Natural killer cell (primary cell): ENCODE data around the gene MRFAP1. TPM values are rescaled to one million over a fixed set of nuclear protein-coding genes. Genes with fewer than 3 reads are reported as not detected.

Experiments used
- ATAC-seq, 3 donors: fragments of 150-1000 bp in 2 of 3; fragments of 200-7000 bp in 1 of 3; cut with Tn5 transposase; 1 replicate in 1 of 3; 2 replicates in 2 of 3; pipeline ENCODE4 v1.10.0; 2021; ENCODE audit warnings: mild to moderate bottlenecking in 2 of 3, moderate library complexity in 2 of 3
- DNase-seq, 2 donors: peaks; one replicate each; pipeline versions ENCODE4 v3.0.0 to v3.0.0-alpha.2; 2013 to 2021; ENCODE audit warnings: mixed read lengths in 1 of 2
- H3K27ac ChIP-seq: one replicate; pipeline ENCODE4 v1.5.1; 2013; ENCODE audit warnings: mild to moderate bottlenecking, low read length
- H3K27me3 ChIP-seq: one replicate; pipeline ENCODE4 v1.6.1; 2013; ENCODE audit warnings: low read length; ENCODE audit not compliant: control insufficient read depth, insufficient read depth
- H3K36me3 ChIP-seq: one replicate; pipeline ENCODE4 v1.6.1; 2013; ENCODE audit warnings: low read length; ENCODE audit not compliant: control insufficient read depth, insufficient read depth
- H3K4me1 ChIP-seq: one replicate; pipeline ENCODE4 v1.6.1; 2013; ENCODE audit warnings: low read length; ENCODE audit not compliant: control insufficient read depth, insufficient read depth
- H3K4me3 ChIP-seq: one replicate; pipeline ENCODE4 v1.5.1; 2013; ENCODE audit warnings: low read length
- H3K9me3 ChIP-seq: one replicate; pipeline ENCODE4 v1.6.1; 2013; ENCODE audit warnings: low read length; ENCODE audit not compliant: control insufficient read depth, insufficient read depth
- H3K27ac Mint-ChIP-seq, 2 donors: one replicate each; pipeline ENCODE4 v1.8.0; 2022; ENCODE audit warnings: mild to moderate bottlenecking in 2 of 2, mixed read lengths in 2 of 2, moderate library complexity in 1 of 2
- H3K27me3 Mint-ChIP-seq, 2 donors: one replicate each; pipeline ENCODE4 v1.8.0; 2022; ENCODE audit warnings: low read depth in 2 of 2, mixed read lengths in 2 of 2
- H3K36me3 Mint-ChIP-seq: one replicate; pipeline ENCODE4 v1.8.0; 2022; ENCODE audit warnings: mixed read lengths
- H3K4me1 Mint-ChIP-seq, 2 donors: one replicate each; pipeline ENCODE4 v1.8.0; 2022; ENCODE audit warnings: mixed read lengths in 2 of 2
- H3K4me3 Mint-ChIP-seq: one replicate; pipeline ENCODE4 v1.8.0; 2022; ENCODE audit warnings: mild to moderate bottlenecking, moderate library complexity, mixed read lengths
- H3K9me3 Mint-ChIP-seq, 2 donors: one replicate each; pipeline ENCODE4 v1.8.0; 2022; ENCODE audit warnings: mixed read lengths in 2 of 2
- WGBS: methylation state at CpG from one replicate; pipeline ENCODE4 v1.1.7; 2013; ENCODE audit warnings: missing lambda C conversion rate; ENCODE audit not compliant: insufficient coverage; 5-methylcytosine and 5-hydroxymethylcytosine counted together
- intact Hi-C: fragments of 100-400 bp; cut with micrococcal nuclease; formaldehyde crosslinking; loops from one replicate; pipeline ENCODE4 v1.14.2; 2022
- total RNA-seq, 4 donors: library from RNA; stranded (reverse); fragments of 120-200 nt in 1 of 4; gene quantifications; one replicate each; pipeline versions ENCODE4 v1.2.3 to v1.2.4, GENCODE V29; 2013 to 2022
- TF ChIP-seq, protein P1 (sequence below): fragments of 200-600 bp; IDR thresholded peaks from one replicate; pipeline ENCODE4 v1.8.0; 2022; ENCODE audit warnings: antibody characterized with exemption

Gene MRFAP1
- total RNA-seq, 3 donors from 2014 or later (not counting 1 experiment from before 2014, with no cell fraction given), result 105 to 146 (median 146) TPM

- Histone ChIP-seq H3K4me3 (peak overlapping the region; percentile 46), H3K27ac (peak overlapping the region; percentile 74), H3K27me3 (no peaks in the 10 kb centered on the region), H3K9me3 (no peaks in the 10 kb centered on the region), H3K4me1 (peaks cover 36% of the 10 kb centered on the region), H3K36me3 (peaks cover 20% of the 10 kb centered on the region)
- intact Hi-C loops, result loop anchor here (1.0 to 5.0 kb wide), 8 partner anchors 15 to 313 kb away; partner anchors contain the start of genes BLOC1S4 and MRFAP1L1
- ATAC-seq (peak; percentile 83 to 92 (median 89)), DNase-seq (peak; percentile 89 to 99)
- H3K4me3 Mint-ChIP-seq, result peak overlapping the region; percentile 95
- peaks cover 38 to 49% of the 10 kb centered on the region in 2 donors for H3K4me1 Mint-ChIP-seq
- TF ChIP-seq, protein P1, sequence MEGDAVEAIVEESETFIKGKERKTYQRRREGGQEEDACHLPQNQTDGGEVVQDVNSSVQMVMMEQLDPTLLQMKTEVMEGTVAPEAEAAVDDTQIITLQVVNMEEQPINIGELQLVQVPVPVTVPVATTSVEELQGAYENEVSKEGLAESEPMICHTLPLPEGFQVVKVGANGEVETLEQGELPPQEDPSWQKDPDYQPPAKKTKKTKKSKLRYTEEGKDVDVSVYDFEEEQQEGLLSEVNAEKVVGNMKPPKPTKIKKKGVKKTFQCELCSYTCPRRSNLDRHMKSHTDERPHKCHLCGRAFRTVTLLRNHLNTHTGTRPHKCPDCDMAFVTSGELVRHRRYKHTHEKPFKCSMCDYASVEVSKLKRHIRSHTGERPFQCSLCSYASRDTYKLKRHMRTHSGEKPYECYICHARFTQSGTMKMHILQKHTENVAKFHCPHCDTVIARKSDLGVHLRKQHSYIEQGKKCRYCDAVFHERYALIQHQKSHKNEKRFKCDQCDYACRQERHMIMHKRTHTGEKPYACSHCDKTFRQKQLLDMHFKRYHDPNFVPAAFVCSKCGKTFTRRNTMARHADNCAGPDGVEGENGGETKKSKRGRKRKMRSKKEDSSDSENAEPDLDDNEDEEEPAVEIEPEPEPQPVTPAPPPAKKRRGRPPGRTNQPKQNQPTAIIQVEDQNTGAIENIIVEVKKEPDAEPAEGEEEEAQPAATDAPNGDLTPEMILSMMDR, result no peak
- no peaks in the 10 kb centered on the region for H3K36me3 Mint-ChIP-seq
- under 1% methylated on average over 89 of the region's 89 CpGs for WGBS
- peak overlapping the region; percentile 96 to 97 for H3K27ac Mint-ChIP-seq
- H3K9me3 Mint-ChIP-seq, result no peaks in the 10 kb centered on the region
- H3K27me3 Mint-ChIP-seq, result no peaks in the 10 kb centered on the region
Measured at GRCh38 chr4:6673660-6674499, 33.4 kb downstream of the MRFAP1 start.

DNA sequence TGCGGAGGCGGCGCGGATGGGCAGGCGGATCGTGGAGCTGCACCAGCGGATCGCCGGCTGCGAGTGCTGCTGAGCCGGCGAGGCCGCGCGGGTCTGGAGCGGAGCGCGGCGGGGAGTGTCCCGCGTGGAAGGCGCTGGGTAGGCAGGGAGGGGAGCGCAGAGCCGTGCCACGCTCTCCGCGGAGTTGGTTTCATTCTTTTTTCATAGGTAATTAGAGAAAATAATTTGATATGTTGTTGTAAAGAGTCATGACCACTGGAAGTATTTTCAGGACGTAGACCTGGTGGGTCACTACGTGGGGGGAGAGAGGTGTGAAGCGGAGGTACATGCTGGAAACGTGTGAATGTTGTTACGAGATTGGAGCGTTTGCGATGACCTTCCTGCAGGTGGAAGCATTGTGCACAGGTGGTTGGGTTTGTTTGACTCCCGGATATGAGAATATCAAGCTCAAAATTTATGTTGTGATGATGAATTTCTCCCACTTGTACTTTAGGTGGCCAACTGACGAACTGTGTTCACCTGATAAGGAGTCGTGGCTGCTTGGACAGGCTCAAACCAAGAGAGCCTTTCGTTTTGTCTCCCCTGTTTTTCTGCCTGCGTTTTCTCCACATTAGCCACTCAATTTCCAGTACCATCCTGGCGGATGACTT lies 34.1 kb downstream of the MRFAP1 start:
- H3K36me3 ChIP-seq, result peaks cover 20% of the 10 kb centered on the region
- H3K9me3 ChIP-seq, result no peaks in the 10 kb centered on the region
- H3K4me3 ChIP-seq, result peak overlapping the region; percentile 46
- H3K27ac ChIP-seq, result peak overlapping the region; percentile 38
- TF ChIP-seq, protein P1, result peak; percentile 79
- peak overlapping the region; percentile 95 for H3K4me3 Mint-ChIP-seq
- H3K36me3 Mint-ChIP-seq, result no peaks in the 10 kb centered on the region
- no peaks in the 10 kb centered on the region for H3K27me3 Mint-ChIP-seq
- H3K27ac Mint-ChIP-seq, result peak overlapping the region; percentile 96 to 97
- H3K9me3 Mint-ChIP-seq, result no peaks in the 10 kb centered on the region
- intact Hi-C loops, result loop anchor here (1.0 to 5.0 kb wide), 6 partner anchors 15 to 313 kb away; partner anchors contain the start of genes BLOC1S4 and MRFAP1L1
- 5% methylated on average over 40 of the region's 40 CpGs for WGBS
- H3K4me1 ChIP-seq, result peaks cover 36% of the 10 kb centered on the region
- no peaks in the 10 kb centered on the region for H3K27me3 ChIP-seq
- peak; percentile 49 to 89 for DNase-seq
- H3K4me1 Mint-ChIP-seq, result peaks cover 38 to 49% of the 10 kb centered on the region in 2 donors
- peak; percentile 40 to 59 (median 51) for ATAC-seq

GRCh38 chr4:6676722-6677558 lies 36.5 kb downstream of the MRFAP1 start:
- no peaks in the 10 kb centered on the region for H3K27me3 Mint-ChIP-seq
- Histone ChIP-seq H3K27me3 (no peaks in the 10 kb centered on the region), H3K4me3 (no peak overlapping the region), H3K9me3 (no peaks in the 10 kb centered on the region), H3K4me1 (peaks cover 36% of the 10 kb centered on the region), H3K27ac (no peak overlapping the region), H3K36me3 (peaks cover 24% of the 10 kb centered on the region)
- ATAC-seq (no peak), DNase-seq (no peak)
- H3K36me3 Mint-ChIP-seq, result no peaks in the 10 kb centered on the region
- H3K9me3 Mint-ChIP-seq, result no peaks in the 10 kb centered on the region
- TF ChIP-seq, protein P1, result no peak
- peak overlapping the region; percentile 96 to 97 for H3K27ac Mint-ChIP-seq
- H3K4me3 Mint-ChIP-seq, result peak overlapping the region; percentile 95
- intact Hi-C loops, result no loop called here
- H3K4me1 Mint-ChIP-seq, result peaks cover 49 to 56% of the 10 kb centered on the region in 2 donors
- 79% methylated on average over 18 of the region's 21 CpGs for WGBS
